OCI-LY7 (cell line): ENCODE data around the gene PPM1L.

ENCODE experiments used
- CTCF ChIP-seq: fragments of 200-600 bp; sonication (generic); conservative IDR thresholded peaks from 2 replicates; pipeline ENCODE4 v1.5.1; 2014; ENCODE audit warnings: mild to moderate bottlenecking, antibody characterized with exemption, low read length, moderate library complexity, mixed read lengths
- EZH2phosphoT487 ChIP-seq: fragments of 200-600 bp; sonication (generic); IDR thresholded peaks from 2 replicates; pipeline ENCODE4 v1.6.1; 2018; ENCODE audit warnings: low read depth, borderline replicate concordance, mild to moderate bottlenecking, mixed run types, antibody characterized with exemption, low read length, moderate library complexity, mixed read lengths

GRCh38 chr3:161042023-161042501, 286.0 kb downstream of the PPM1L start:
- no peak for TF ChIP-seq CTCF
- TF ChIP-seq EZH2phosphoT487, result no peak
